Skeletal muscle cell (primary cell): Measurements from ENCODE around the gene SUSD2.

Experiments used
- DNase-seq: peaks from one replicate; pipeline ENCODE4 v3.0.0-alpha.2; 2010; ENCODE audit warnings: low read depth
- H3K4me3 ChIP-seq: 2 replicates; pipeline ENCODE4 v1.5.1; 2011; ENCODE audit warnings: low read depth, mild to moderate bottlenecking, control low read depth, low read length, moderate library complexity

The SUSD2 gene

DNA sequence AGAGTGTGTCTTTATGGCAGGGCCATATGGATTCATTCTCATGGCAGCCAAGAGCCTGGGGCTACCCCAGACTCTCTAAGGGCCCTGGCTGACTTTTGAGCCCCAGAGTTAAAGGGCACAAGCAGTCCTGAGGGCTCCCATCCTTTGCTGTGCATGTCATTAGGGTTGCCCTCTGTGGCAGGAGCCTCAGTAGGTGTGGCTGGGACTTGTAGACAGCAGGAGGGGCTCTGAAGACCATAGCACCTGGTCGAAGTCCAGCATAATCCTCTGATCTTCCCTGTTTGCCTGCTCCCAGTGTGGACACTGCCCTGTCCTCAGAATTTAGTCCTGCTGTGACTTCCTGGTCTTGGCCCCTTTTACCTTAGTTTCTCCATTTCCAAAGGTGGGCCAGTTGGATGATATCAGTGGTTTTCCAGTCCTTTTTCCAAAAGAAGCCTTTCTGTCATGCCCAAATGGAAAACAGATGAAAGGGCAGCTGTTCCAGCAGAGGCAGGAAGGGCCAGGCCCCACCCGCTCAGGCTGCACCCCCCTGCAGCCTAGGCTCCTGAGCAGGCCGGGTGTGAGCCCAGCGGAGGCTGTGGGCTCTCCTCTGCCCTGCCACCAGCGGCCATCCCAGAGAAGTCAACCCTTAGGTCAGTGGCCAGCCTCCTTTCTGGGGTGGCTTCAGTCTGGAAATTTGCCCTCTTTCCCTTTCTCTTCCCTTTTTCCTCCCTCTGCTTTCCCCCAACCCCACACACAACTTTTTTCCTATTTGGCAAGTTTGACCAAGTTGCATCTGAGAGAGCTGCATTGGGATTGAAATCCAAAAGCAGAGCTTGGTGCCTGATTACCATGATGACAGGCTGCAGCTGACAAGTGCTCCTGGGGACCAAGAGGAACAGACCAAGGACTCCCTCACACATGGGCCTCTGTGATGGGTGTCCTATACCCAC lies 32.8 kb upstream of the SUSD2 start:
- H3K4me3 ChIP-seq, result no peak overlapping the region
- DNase-seq, result no peak

DNA sequence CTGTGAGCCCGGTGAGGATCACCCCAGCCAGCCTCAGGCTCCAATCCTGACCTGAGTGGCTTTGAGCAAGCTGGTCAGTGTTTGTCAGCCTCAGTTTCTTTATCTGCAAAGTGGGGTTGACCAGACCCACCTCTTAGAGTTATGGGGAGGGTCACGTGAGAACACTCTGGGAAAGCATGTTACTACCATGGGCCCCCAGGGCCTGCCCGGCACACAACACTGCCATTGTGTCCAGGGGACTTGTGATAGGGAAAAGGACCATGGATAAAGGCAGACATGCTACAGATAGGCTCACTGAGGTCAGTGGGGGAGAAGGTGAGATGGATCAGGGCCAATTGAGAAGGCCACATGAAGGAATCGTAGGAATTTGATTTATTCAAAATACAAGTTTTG lies 32.1 kb upstream of the SUSD2 start:
- DNase-seq, result no peak

GRCh38 chr22:24153353-24153752 lies 27.9 kb upstream of the SUSD2 start:
- no peak overlapping the region for H3K4me3 ChIP-seq
- DNase-seq, result no peak

More for the DNA sequence above, 32.1 kb upstream of the SUSD2 start:
- H3K4me3 ChIP-seq, result no peak overlapping the region

- no peak overlapping the region for H3K4me3 ChIP-seq
- no peak for DNase-seq
Observed at GRCh38 chr22:24153959-24154358, 27.3 kb upstream of the SUSD2 start.

DNA sequence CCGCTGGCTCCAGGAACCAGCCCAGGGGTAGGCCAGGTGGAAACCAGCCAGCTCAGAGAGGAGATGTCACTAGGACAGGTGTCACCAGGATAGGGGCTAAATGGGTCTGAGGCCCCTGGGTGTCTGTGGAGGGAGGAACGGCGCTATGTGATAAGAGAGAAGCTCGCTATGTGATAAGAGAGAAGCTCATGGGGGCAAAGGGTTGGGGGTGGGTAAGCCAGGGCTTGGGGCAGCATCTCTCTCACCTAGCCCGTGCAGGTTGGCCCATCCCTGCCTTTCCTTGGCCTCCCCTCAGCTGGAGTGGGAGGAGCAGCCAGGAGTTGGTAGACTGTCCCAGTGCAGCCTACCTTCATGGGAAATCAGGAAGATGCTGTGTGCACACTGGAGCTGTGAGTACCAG lies 26.5 kb upstream of the SUSD2 start:
- DNase-seq, result no peak
- H3K4me3 ChIP-seq, result no peak overlapping the region

DNA sequence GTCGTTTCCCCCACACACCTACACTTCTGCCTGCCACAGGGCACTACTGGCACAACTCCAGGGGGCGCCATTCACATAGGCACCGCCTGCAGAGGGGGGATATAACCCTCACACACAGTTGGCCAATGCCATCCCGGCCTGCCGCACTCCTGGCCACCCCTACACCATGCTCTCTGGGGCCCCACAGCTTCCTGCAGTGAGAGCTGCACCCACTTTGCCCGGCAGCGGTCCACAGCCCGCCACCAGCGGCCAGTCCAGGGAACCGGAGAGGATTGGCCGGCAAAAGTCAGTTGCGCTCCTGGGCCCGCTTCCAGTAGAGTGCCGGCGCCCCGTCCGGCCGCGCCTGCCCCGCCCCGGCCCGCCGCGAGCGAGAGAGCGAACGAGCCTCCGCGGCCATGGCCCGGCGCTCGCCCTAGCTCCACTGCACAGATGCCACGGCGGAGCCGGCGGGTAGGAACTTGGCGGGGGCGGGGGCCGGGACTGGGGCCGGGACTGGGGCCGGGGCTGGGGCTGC lies 25.6 kb upstream of the SUSD2 start:
- peak overlapping the region; percentile 61 for H3K4me3 ChIP-seq
- DNase-seq, result no peak

- peak overlapping the region; percentile 61 for H3K4me3 ChIP-seq
- no peak for DNase-seq
Observed at GRCh38 chr22:24156141-24156912, 25.0 kb upstream of the SUSD2 start.

- H3K4me3 ChIP-seq, result peak overlapping the region; percentile 61
Observed at GRCh38 chr22:24156913-24157821, 24.1 kb upstream of the SUSD2 start.

DNA sequence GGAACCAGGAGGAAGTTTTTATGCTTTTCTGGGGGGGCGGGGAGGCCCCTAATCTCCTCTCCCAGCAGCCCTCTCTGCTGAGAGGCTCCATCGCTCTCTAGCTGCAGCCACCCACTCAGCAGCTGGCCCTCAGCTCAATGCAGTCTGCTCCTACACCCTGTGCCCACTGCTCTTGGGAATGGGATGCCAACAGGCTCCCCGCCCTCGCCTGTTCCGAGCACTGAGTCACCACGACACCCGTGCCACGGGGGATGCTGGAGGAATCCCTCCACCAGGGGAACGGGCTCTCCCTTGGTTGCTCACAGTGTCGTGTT lies 23.5 kb upstream of the SUSD2 start:
- H3K4me3 ChIP-seq, result no peak overlapping the region
- DNase-seq, result no peak

More at GRCh38 chr22:24156913-24157821, 24.1 kb upstream of the SUSD2 start:
- no peak for DNase-seq

DNA sequence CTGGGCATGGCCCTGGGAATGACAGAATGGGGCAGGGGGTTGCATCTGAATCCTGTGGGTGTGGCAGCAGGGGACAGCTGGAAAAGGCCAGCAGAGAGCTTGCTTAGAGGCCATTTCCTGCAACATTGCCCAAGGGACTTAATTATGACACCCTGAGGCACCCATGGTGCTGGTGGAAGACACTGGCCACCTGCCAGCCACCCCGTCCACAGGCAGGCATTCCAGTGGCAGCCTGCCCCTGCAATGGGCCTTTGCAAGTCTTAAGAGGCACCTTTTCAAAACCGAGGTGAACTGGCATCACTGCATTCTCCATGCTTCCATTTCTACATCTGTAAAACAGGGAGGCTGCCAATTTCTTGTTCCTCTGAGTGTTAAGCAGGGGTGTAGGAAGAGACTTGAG lies 21.6 kb upstream of the SUSD2 start:
- DNase-seq, result no peak
- H3K4me3 ChIP-seq, result no peak overlapping the region

- DNase-seq, result no peak
- no peak overlapping the region for H3K4me3 ChIP-seq
Observed at GRCh38 chr22:24160546-24160945, 20.7 kb upstream of the SUSD2 start.

- no peak for DNase-seq
Observed at GRCh38 chr22:24161485-24161884, 19.8 kb upstream of the SUSD2 start.

GRCh38 chr22:24161909-24162308 lies 19.4 kb upstream of the SUSD2 start:
- H3K4me3 ChIP-seq, result no peak overlapping the region
- no peak for DNase-seq

More at GRCh38 chr22:24161485-24161884, 19.8 kb upstream of the SUSD2 start:
- no peak overlapping the region for H3K4me3 ChIP-seq

GRCh38 chr22:24162436-24162835 lies 18.9 kb upstream of the SUSD2 start:
- no peak overlapping the region for H3K4me3 ChIP-seq
- no peak for DNase-seq

- no peak for DNase-seq
- no peak overlapping the region for H3K4me3 ChIP-seq
Observed at GRCh38 chr22:24164243-24164642, 17.0 kb upstream of the SUSD2 start.

DNA sequence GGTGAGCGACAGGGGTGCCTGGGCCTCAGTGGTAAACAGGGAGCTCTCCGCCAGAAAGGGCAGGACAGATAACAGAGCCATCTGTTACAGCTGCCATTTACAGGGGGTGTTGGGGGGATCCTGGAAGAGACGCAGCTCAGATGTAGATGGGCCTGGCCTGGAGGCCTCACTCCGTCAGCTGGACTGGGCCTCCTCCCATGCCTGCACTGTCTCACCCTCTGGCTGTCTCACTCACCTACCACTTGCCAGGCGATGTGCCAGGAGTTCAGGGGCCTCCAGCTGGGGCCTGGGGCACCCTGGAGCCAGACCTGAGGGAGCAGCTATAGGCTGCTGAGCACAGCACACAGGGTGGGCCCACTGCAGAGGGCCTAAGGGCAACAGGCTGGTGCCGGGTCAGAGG lies 16.3 kb upstream of the SUSD2 start:
- H3K4me3 ChIP-seq, result no peak overlapping the region
- no peak for DNase-seq

DNA sequence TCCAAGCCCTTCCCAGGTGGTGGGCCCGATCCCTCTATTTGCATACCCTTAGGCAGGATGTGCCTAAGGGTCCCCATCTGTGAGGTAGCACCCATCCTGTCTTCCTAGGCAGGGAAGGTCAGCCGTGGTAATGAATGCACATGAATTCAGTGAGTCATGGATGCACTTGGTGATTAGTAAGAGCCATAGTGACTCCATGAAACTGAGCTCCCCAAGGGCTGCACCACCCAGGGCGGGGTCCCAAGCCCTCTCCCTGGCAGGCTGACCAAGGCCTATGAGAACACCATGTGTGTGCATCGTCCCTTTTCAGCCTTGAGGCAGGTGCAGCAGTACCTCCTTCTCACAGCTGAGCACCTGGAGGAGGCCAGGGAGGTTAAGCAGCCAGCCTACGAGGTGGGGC lies 15.6 kb upstream of the SUSD2 start:
- DNase-seq, result no peak
- no peak overlapping the region for H3K4me3 ChIP-seq

DNA sequence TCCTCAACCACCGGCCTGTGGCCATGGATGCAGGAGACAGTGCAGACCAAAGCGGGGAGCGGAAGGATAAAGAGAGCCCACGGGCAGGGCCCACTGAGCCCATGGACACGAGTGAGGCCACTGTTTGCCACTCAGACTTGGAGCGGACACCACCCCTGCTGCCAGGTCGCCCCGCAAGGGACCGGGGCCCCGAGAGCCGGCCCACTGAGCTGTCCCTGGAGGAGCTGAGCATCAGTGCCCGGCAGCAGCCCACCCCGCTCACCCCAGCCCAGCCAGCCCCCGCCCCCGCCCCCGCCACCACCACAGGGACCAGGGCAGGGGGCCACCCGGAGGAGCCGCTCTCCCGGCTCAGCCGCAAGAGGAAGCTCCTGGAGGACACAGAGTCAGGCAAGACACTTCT lies 14.5 kb upstream of the SUSD2 start:
- DNase-seq, result no peak
- no peak overlapping the region for H3K4me3 ChIP-seq

GRCh38 chr22:24169439-24170058 lies 11.7 kb upstream of the SUSD2 start:
- H3K4me3 ChIP-seq, result no peak overlapping the region
- no peak for DNase-seq
